Measurements from ENCODE around the gene PPARGC1A.

PPARGC1A gene

GRCh38 chr4:23774909-23775308 lies 114.9 kb downstream of the PPARGC1A start:
- no peak for DNase-seq (ENCODE audit: low spot score)

- no peak for DNase-seq (ENCODE audit: low spot score)
Measured at GRCh38 chr4:23773884-23774636, 115.8 kb downstream of the PPARGC1A start.

- DNase-seq (ENCODE audit: low spot score): no peak
Measured at GRCh38 chr4:23770011-23770410, 119.8 kb downstream of the PPARGC1A start.

GRCh38 chr4:23769406-23769805 lies 120.4 kb downstream of the PPARGC1A start:
- no peak for DNase-seq (ENCODE audit: low spot score)

GRCh38 chr4:23768541-23768940 lies 121.3 kb downstream of the PPARGC1A start:
- DNase-seq (ENCODE audit: low spot score): no peak

- DNase-seq (ENCODE audit: low spot score): no peak
Measured at GRCh38 chr4:23766344-23766743, 123.5 kb downstream of the PPARGC1A start.

- DNase-seq (ENCODE audit: low spot score): no peak
Measured at GRCh38 chr4:23763559-23763958, 126.3 kb downstream of the PPARGC1A start.

- no peak for DNase-seq (ENCODE audit: low spot score)
Measured at GRCh38 chr4:23762551-23762950, 127.3 kb downstream of the PPARGC1A start.

- no peak for DNase-seq (ENCODE audit: low spot score)
Measured at GRCh38 chr4:23759066-23759465, 130.8 kb downstream of the PPARGC1A start.

GRCh38 chr4:23754688-23755087 lies 135.2 kb downstream of the PPARGC1A start:
- DNase-seq (ENCODE audit: low spot score): no peak

GRCh38 chr4:23750125-23750524 lies 139.7 kb downstream of the PPARGC1A start:
- DNase-seq (ENCODE audit: low spot score): no peak

GRCh38 chr4:23747281-23747735 lies 142.5 kb downstream of the PPARGC1A start:
- DNase-seq (ENCODE audit: low spot score): no peak

- no peak for DNase-seq (ENCODE audit: low spot score)
Measured at GRCh38 chr4:23746672-23747071, 143.2 kb downstream of the PPARGC1A start.

GRCh38 chr4:23746027-23746426 lies 143.8 kb downstream of the PPARGC1A start:
- no peak for DNase-seq (ENCODE audit: low spot score)

GRCh38 chr4:23745377-23745776 lies 144.5 kb downstream of the PPARGC1A start:
- DNase-seq (ENCODE audit: low spot score): no peak

All from hematopoietic multipotent progenitor cell treated with erythropoietin and hydrocortisone succinate and interleukin-3 and kit ligand, for 15 days (in vitro differentiated cells).